Measurements from ENCODE around the gene RAB23.

DNA sequence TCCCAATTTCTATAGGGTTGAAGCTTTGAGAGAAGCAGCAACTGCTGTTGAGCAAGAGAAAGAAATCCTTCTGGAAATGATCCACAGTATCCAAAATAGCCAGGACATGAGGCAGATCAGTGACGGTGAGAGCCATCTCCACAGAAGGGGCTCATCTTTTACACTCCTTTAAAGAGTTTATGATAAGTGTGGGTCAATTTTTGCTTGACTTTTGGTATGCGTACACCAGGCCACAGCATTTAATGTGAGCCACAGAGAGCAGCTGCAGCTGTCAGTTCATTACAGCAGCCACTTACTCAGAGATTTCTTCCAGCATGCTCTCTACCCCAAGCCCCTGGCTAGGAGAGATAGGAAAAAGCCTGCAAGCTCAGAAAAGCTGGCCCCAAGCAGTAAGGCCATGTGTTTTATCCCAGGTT is 40.1 kb downstream of the RAB23 start:
- TF ChIP-seq, protein P1, sequence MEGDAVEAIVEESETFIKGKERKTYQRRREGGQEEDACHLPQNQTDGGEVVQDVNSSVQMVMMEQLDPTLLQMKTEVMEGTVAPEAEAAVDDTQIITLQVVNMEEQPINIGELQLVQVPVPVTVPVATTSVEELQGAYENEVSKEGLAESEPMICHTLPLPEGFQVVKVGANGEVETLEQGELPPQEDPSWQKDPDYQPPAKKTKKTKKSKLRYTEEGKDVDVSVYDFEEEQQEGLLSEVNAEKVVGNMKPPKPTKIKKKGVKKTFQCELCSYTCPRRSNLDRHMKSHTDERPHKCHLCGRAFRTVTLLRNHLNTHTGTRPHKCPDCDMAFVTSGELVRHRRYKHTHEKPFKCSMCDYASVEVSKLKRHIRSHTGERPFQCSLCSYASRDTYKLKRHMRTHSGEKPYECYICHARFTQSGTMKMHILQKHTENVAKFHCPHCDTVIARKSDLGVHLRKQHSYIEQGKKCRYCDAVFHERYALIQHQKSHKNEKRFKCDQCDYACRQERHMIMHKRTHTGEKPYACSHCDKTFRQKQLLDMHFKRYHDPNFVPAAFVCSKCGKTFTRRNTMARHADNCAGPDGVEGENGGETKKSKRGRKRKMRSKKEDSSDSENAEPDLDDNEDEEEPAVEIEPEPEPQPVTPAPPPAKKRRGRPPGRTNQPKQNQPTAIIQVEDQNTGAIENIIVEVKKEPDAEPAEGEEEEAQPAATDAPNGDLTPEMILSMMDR (IDR thresholded peaks at IDR 0.05; ENCODE audit: extremely low read depth in 1 of 2, insufficient read depth in 1 of 2, low read depth in 1 of 2, low read length in 2 of 2), result no peak
- TF ChIP-seq POLR2AphosphoS5 (IDR thresholded peaks at IDR 0.05; ENCODE audit: insufficient read depth, low read depth, low read length) (no peak), POLR2A (IDR thresholded peaks at IDR 0.05; ENCODE audit: low read depth, low read length) (no peak), FOS (IDR thresholded peaks at IDR 0.05; ENCODE audit: borderline replicate concordance, insufficient read depth, low read length) (no peak), EZH2 (IDR thresholded peaks at IDR 0.05; ENCODE audit: borderline replicate concordance, low read depth, low read length, severe bottlenecking) (no peak), MYC (IDR thresholded peaks at IDR 0.05; ENCODE audit: low read depth, low read length) (no peak)
- TF ChIP-seq, protein P2, sequence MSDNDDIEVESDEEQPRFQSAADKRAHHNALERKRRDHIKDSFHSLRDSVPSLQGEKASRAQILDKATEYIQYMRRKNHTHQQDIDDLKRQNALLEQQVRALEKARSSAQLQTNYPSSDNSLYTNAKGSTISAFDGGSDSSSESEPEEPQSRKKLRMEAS (IDR thresholded peaks at IDR 0.05; ENCODE audit: insufficient read depth, insufficient read length), result no peak
